HEK293 (cell line): Measurements from ENCODE around the gene RPL19.

Experiments
- CTCF ChIA-PET: fragments of 350-600 bp; formaldehyde crosslinking; extraction: SDS; loops from one replicate; lab custom pipeline; 2021; ENCODE audit warnings: antibody characterized with exemption; lab: Yijun Ruan, JAX
- POLR2A ChIA-PET: fragments of 300-600 bp; formaldehyde crosslinking; extraction: SDS; loops from one replicate; lab custom pipeline; 2020; ENCODE audit warnings: antibody characterized with exemption, inconsistent platforms; lab: Yijun Ruan, JAX
- H3K27ac ChIP-seq: fragments of 200-500 bp; sonication (Bioruptor generic); 2 replicates; pipeline ENCODE4 v1.5.1; 2014; ENCODE audit warnings: low read depth, low read length, control low read depth, inconsistent platforms; ENCODE audit errors: extremely low read depth
- H3K36me3 ChIP-seq, 2 experiments: fragments of 200-500 bp in 1 of 2; sonication (Bioruptor generic) in 1 of 2; 1 replicate in 1 of 2; 2 replicates in 1 of 2; pipeline ENCODE4 v1.5.1; 2014 to 2017; ENCODE audit warnings: inconsistent platforms in 2 of 2, low read length in 2 of 2; ENCODE audit not compliant: control insufficient read depth in 2 of 2, insufficient read depth in 1 of 2
- H3K4me1 ChIP-seq: fragments of 200-500 bp; sonication (Bioruptor generic); 2 replicates; pipeline ENCODE4 v1.5.1; 2014; ENCODE audit warnings: mild to moderate bottlenecking, low read length, inconsistent platforms; ENCODE audit not compliant: control insufficient read depth, insufficient read depth
- H3K4me3 ChIP-seq: 2 replicates; pipeline ENCODE4 v1.5.1; 2011; ENCODE audit warnings: low read depth, mild to moderate bottlenecking, control low read depth, low read length, moderate library complexity
- H3K9me3 ChIP-seq: fragments of 200-500 bp; sonication (Bioruptor generic); 2 replicates; pipeline ENCODE4 v1.5.1; 2014; ENCODE audit warnings: low read depth, low read length, inconsistent platforms; ENCODE audit not compliant: control insufficient read depth, insufficient read depth
- EGR2 ChIP-seq: fragments of 450-650 bp; formaldehyde crosslinking; IDR thresholded peaks from 2 replicates; pipeline ENCODE4 v1.5.1; 2016; ENCODE audit warnings: low read depth, missing biosample characterization, missing genetic modification characterization
- FEZF1 ChIP-seq: fragments of 450-650 bp; formaldehyde crosslinking; IDR thresholded peaks from 2 replicates; pipeline ENCODE4 v1.5.1; 2016; ENCODE audit warnings: missing biosample characterization, missing genetic modification characterization
- GFI1B ChIP-seq: fragments of 450-650 bp; formaldehyde crosslinking; IDR thresholded peaks from 2 replicates; pipeline ENCODE4 v1.5.1; 2016; ENCODE audit warnings: missing biosample characterization, missing genetic modification characterization
- GLIS1 ChIP-seq: fragments of 450-650 bp; formaldehyde crosslinking; IDR thresholded peaks from 2 replicates; pipeline ENCODE4 v1.5.1; 2016; ENCODE audit warnings: missing biosample characterization, missing genetic modification characterization
- GLIS2 ChIP-seq: fragments of 450-650 bp; formaldehyde crosslinking; IDR thresholded peaks from 2 replicates; pipeline ENCODE4 v1.5.1; 2016; ENCODE audit warnings: missing biosample characterization, missing genetic modification characterization
- SP2 ChIP-seq: fragments of 450-650 bp; formaldehyde crosslinking; IDR thresholded peaks from 2 replicates; pipeline ENCODE4 v1.5.1; 2016; ENCODE audit warnings: missing biosample characterization, missing genetic modification characterization
- SP3 ChIP-seq: fragments of 450-650 bp; formaldehyde crosslinking; IDR thresholded peaks from 2 replicates; pipeline ENCODE4 v1.5.1; 2016; ENCODE audit warnings: missing biosample characterization, missing genetic modification characterization
- ZBTB7A ChIP-seq: fragments of 450-650 bp; formaldehyde crosslinking; IDR thresholded peaks from 2 replicates; pipeline ENCODE4 v1.5.1; 2016; ENCODE audit warnings: low read depth, missing biosample characterization, missing genetic modification characterization
- ZFHX2 ChIP-seq: fragments of 450-650 bp; formaldehyde crosslinking; conservative IDR thresholded peaks from 2 replicates; pipeline ENCODE4 v1.5.1; 2016; ENCODE audit warnings: missing biosample characterization, missing genetic modification characterization
- ZNF707 ChIP-seq: fragments of 450-650 bp; formaldehyde crosslinking; IDR thresholded peaks from 2 replicates; pipeline ENCODE4 v1.5.1; 2016; ENCODE audit warnings: missing biosample characterization, missing genetic modification characterization
- TF ChIP-seq, protein P1 (sequence below): fragments of 450-650 bp; formaldehyde crosslinking; IDR thresholded peaks from 2 replicates; pipeline ENCODE4 v1.5.1; 2016; ENCODE audit warnings: missing biosample characterization, missing genetic modification characterization
- TF ChIP-seq, protein P2 (sequence below): fragments of 450-650 bp; formaldehyde crosslinking; IDR thresholded peaks from 2 replicates; pipeline ENCODE4 v1.5.1; 2016; ENCODE audit warnings: missing biosample characterization, missing genetic modification characterization, borderline replicate concordance

Gene RPL19

DNA sequence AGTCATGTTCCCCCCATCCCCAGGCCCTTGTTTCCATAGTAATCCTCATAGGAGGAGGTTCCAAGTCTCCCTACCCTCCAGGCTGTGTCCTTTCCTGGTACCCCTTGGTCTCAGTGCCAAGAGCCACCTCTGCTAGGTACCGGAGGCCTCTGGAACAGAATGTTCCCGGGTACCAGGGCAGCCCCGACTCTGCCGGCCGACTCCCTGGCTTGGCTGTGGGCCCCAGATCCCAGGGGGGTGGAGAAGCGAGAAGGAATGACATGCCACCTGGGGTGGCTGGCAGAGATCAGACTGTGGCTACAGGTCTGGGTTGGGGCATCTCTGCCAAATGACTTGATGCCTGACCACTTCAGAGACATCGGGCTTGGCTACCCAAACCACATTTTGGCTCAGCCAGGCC lies 22.1 kb downstream of the RPL19 start:
- Histone ChIP-seq H3K4me1 (peaks cover 3% of the 10 kb centered on the region; the same call in 1 of the 2 replicates), H3K9me3 (no peaks in the 10 kb centered on the region), H3K27ac (no peak overlapping the region), H3K4me3 (no peak overlapping the region), H3K36me3 (no peaks in the 10 kb centered on the region)
- CTCF ChIA-PET: interaction anchor here (0.6 to 3.2 kb wide), 5 partner anchors 10 to 16 kb away, joined by 3 to 32 read pairs (median 4); no protein-coding TSS in a partner anchor
- POLR2A ChIA-PET: no interaction called here
- TF ChIP-seq ZNF707 (tag by site-specific recombination): no peak
- TF ChIP-seq, protein P1, sequence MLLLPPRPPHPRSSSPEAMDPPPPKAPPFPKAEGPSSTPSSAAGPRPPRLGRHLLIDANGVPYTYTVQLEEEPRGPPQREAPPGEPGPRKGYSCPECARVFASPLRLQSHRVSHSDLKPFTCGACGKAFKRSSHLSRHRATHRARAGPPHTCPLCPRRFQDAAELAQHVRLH (tag by site-specific recombination): no peak

- Histone ChIP-seq H3K4me3 (no peak overlapping the region), H3K27ac (no peak overlapping the region), H3K4me1 (peaks cover 3% of the 10 kb centered on the region; the same call in 1 of the 2 replicates), H3K36me3 (no peaks in the 10 kb centered on the region), H3K9me3 (no peaks in the 10 kb centered on the region)
- ChIA-PET POLR2A (interaction anchor here (0.5 to 1.1 kb wide), 4 partner anchors 9 to 709 kb away, joined by 4 to 10 read pairs (median 5); no protein-coding TSS in a partner anchor), CTCF (interaction anchor here (0.5 to 3.2 kb wide), 10 partner anchors 9 to 353 kb away, joined by 3 to 32 read pairs (median 4); partner anchors contain the start of gene LASP1)
- TF ChIP-seq SP3 (tag by site-specific recombination) (peak; percentile 38; the same call in 1 of the 2 replicates), ZFHX2 (tag by site-specific recombination) (peak; percentile 78), GLIS2 (tag by site-specific recombination) (peak; percentile 29; the same call in 1 of the 2 replicates), GLIS1 (tag by site-specific recombination) (peak; percentile 78), GFI1B (tag by site-specific recombination) (no peak), ZBTB7A (tag by site-specific recombination) (no peak), EGR2 (tag by site-specific recombination) (peak; percentile 75), SP2 (peak; percentile 32), FEZF1 (tag by site-specific recombination) (no peak)
- TF ChIP-seq, protein P2, sequence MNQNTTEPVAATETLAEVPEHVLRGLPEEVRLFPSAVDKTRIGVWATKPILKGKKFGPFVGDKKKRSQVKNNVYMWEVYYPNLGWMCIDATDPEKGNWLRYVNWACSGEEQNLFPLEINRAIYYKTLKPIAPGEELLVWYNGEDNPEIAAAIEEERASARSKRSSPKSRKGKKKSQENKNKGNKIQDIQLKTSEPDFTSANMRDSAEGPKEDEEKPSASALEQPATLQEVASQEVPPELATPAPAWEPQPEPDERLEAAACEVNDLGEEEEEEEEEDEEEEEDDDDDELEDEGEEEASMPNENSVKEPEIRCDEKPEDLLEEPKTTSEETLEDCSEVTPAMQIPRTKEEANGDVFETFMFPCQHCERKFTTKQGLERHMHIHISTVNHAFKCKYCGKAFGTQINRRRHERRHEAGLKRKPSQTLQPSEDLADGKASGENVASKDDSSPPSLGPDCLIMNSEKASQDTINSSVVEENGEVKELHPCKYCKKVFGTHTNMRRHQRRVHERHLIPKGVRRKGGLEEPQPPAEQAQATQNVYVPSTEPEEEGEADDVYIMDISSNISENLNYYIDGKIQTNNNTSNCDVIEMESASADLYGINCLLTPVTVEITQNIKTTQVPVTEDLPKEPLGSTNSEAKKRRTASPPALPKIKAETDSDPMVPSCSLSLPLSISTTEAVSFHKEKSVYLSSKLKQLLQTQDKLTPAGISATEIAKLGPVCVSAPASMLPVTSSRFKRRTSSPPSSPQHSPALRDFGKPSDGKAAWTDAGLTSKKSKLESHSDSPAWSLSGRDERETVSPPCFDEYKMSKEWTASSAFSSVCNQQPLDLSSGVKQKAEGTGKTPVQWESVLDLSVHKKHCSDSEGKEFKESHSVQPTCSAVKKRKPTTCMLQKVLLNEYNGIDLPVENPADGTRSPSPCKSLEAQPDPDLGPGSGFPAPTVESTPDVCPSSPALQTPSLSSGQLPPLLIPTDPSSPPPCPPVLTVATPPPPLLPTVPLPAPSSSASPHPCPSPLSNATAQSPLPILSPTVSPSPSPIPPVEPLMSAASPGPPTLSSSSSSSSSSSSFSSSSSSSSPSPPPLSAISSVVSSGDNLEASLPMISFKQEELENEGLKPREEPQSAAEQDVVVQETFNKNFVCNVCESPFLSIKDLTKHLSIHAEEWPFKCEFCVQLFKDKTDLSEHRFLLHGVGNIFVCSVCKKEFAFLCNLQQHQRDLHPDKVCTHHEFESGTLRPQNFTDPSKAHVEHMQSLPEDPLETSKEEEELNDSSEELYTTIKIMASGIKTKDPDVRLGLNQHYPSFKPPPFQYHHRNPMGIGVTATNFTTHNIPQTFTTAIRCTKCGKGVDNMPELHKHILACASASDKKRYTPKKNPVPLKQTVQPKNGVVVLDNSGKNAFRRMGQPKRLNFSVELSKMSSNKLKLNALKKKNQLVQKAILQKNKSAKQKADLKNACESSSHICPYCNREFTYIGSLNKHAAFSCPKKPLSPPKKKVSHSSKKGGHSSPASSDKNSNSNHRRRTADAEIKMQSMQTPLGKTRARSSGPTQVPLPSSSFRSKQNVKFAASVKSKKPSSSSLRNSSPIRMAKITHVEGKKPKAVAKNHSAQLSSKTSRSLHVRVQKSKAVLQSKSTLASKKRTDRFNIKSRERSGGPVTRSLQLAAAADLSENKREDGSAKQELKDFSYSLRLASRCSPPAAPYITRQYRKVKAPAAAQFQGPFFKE (tag by site-specific recombination): no peak
Observed at GRCh38 chr17:39222866-39223834, 23.1 kb downstream of the RPL19 start.
